Left ventricle myocardium superior (tissue), 1 donor: Measurements from ENCODE around the gene PDE4B. TPM values are rescaled to one million over a fixed set of nuclear protein-coding genes. Genes with fewer than 3 reads are reported as not detected.
"Not testable (repeated sequence)": the region's sequence is repeated elsewhere in the genome, so short reads cannot be mapped to it uniquely, and the experiment has no call there.

ENCODE experiments used
- ATAC-seq: fragments of 200-7000 bp; cut with Tn5 transposase; one replicate; pipeline ENCODE4 v1.9.1; 2020; ENCODE audit warnings: mild to moderate bottlenecking, moderate library complexity
- DNase-seq: peaks from one replicate; pipeline ENCODE4 v3.0.0-alpha.2; 2020
- intact Hi-C: fragments of 100-400 bp; cut with micrococcal nuclease; formaldehyde crosslinking; loops from one replicate; pipeline ENCODE4 v1.11.0; 2022
- total RNA-seq: library from RNA; stranded (reverse); fragmentation: NEBNext Ultra II Directional; extraction: Animal tissue kit (Norgen Biotek cat#: 25700); gene quantifications from one replicate; pipeline ENCODE4 v1.2.1, GENCODE V29; 2021
- donor health status: DM: no; HTN: yes; CAD: no; lungs with severe emphysema.

PDE4B gene
- total RNA-seq, 1 donor from 2014 or later = 19.4 TPM

DNA sequence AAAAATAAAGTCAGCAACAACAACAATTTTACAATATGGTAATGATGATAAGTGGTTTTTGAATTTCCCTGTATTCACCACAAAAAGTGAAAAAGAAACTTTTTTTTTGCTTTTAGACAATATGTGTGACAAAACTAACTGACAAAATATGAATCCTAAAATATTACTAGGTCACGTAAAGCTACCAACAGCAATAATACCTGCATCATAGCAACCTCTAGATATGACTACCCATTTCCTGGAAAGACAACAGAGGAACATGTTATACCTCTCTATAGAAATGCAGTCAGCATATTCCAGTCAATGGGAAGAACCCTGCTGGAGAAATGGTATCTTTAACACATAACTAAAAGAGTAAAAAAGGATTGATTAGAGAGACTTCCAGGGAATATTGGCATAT is 73.7 kb downstream of the PDE4B start:
- DNase-seq = no peak
- intact Hi-C loops = no loop called here
- ATAC-seq = no peak

DNA sequence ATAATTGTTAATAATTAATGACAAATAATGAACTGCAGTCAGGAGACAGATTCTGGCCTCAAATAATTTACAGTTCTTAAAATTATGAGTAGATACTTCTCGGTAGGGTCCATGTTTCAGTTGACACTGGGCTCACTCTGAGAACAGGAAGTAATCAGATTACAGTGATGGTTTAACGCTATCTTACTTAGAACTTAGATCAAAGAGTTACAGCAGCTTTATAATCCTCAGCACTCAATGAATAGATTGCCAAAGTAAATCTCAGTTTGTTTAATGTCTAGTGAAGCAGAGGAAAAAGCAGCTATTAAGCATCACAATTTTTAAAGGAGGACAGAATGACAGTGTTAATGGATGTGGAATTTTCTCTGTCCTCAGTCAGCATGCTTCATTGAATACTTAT is 79.6 kb downstream of the PDE4B start:
- DNase-seq (no peak), ATAC-seq (no peak)
- intact Hi-C loops = no loop called here

DNA sequence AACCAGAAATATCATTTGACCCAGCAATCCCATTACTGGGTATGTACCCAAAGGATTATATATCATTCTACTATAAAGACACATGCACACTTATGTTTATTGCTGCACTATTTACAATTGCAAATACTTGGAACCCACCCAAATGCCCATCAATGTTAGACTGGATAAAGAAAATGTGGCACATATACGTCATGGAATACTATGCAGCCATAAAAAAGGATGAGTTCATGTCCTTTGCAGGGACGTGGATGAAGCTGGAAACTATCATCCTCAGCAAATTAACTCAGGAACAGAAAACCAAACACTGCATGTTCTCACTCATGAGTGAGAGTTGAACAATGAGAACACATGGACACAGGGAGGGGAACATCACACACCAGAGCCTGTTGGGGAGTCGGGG is 85.6 kb downstream of the PDE4B start:
- ATAC-seq, intact Hi-C loops, DNase-seq: not testable (repeated sequence)

DNA sequence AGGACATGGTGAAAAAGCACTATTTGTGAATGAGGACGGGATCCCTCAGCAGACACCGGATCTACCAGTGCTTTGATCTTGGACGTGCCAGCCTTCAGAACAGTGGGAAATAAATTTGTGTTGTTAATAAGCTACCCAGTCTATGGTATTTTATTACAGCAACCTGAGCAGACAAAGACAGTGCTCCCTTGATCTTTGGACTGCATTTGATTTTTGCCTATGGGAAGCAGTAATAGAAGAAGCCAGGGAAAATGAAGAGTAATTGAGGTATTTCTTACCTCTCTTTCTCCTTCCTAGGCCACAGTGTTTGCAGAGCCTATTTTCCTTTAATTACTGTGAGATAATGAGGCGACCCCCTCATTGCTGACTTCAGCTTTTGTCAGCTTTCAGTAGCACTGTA is 87.9 kb downstream of the PDE4B start:
- no peak for DNase-seq
- intact Hi-C loops = no loop called here
- ATAC-seq = no peak

DNA sequence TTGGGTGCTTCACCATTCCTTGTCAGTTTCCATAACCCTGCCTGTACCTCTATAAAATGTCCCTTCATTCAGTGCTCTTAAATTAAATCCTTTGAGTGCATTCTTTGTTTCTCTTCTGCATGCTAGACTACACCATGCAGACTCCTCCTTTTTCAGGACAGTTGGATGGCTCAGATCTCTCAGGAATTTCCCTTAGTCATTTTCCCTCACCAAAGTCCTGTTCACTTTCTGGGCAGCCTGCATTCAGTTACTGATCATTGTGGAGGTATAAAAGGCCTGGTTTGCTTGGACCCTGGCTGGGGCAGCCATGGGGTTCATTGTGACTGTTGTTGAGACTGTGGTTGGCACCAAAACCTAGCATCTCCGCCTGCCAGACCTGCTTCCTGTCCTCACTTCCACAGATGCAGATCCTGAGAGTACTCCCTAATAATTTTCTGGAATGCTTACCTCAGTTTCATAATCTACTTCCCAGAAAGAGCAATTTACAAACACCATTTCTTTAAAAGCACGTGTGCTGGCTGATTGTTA is 88.4 kb downstream of the PDE4B start:
- no peak for ATAC-seq
- no peak for DNase-seq
- intact Hi-C loops = no loop called here

DNA sequence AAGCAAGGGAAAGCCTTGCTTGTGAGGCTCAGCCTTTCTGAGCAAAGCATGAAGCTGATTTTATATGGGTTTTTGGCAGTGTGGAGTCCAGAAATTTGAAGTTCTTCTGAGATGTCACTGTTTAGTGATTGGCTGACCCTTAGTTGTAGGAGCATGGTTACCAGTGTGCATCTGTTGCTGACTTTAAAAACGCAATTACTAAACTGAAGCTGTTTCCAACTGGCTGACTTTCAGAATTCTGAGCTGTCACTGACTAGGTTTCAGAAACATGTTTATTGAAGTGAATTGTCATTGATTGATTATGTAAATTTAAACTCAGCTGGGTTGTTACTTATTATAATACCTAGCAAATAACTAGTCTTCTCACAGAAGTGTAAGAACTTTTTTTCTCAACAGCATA is 89.4 kb downstream of the PDE4B start:
- DNase-seq (no peak), ATAC-seq (no peak)
- intact Hi-C loops = no loop called here

DNA sequence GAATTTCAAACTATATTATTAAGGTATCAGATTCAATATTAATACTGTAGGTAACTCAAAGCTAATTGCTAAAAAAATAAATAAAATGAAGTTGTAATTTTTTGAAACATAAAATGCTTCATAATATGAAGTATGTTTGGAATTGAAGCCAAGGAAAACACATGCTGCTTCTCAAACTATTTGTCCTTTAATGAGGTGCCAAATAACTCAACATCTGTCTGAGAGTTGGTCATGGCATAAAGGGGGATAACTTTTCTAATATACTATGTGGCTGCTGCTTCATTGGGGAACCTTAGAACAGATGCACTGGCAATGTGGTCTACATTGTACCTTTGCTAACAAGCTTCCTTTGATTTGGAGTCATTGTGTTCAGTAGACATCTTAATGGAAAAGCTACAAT is 96.7 kb downstream of the PDE4B start:
- no peak for ATAC-seq
- DNase-seq = no peak
- intact Hi-C loops = no loop called here

DNA sequence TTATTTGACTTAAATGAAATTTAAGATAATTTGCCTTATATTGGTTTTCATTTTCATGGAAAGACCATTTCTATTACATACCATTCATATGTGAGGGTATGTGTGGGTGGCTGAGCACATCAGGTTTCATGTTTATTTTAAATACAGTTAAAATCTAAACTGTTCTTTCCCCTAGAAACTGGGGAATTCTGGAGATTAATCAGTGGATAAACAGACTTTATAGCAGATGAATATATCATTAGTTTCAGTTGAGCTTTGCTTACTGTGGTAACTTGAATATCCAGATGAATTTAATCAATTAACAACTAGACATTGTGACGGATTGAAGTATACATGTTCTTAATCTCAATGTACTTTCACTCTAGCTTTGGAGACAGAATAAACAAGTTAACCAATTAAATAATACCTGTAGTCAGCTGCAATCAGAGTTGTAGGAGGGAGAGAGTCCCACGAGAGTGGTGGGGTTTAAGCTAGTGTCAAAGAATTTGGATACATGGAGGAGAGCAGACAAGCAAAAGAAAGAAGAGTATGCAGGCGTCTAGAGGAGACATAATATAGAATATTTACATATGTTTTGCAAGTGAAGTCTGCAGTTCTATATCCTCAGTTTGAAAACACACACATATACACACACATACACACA is 97.6 kb downstream of the PDE4B start:
- DNase-seq (no peak), ATAC-seq (no peak)
- intact Hi-C loops = no loop called here

DNA sequence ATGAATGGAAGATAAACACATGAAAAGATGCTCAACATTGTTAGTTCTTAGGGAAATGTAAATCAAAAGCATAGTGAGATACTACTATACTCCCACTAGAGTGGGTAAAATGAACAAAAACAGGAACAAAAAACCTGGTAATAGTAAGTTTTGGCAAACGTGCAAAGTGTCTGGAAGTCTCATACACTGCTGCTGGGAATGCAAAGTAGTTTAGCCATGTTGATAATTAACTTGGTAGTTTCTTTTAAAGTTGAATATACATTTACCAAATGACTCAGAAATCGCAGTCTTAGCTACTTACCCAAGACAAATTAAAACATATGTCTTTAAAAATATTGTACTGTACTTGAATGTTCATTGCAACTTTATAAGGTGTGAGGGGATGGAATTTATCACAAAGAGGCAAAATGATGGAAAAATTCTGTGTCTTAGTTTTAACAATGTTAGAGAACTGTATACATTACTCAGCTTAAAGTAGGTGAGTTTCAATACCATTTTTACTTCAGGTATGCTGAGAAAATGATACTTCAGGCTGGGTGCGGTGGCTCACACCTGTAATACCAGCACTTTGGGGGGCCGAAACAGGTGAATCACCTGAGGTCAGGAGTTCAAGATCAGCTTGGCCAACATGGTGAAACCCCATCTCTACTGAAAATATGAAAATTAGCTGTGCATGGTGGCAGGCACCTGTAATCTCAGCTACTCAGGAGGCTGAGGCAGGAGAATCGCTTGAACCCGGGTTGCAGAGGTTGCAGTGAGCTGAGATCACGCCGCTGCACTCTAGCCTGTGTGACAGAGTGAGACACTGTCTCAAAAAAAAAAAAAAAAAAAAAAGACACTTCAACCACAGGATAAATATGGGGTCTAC is 102.3 kb downstream of the PDE4B start:
- no peak for ATAC-seq
- no peak for DNase-seq
- intact Hi-C loops = no loop called here

DNA sequence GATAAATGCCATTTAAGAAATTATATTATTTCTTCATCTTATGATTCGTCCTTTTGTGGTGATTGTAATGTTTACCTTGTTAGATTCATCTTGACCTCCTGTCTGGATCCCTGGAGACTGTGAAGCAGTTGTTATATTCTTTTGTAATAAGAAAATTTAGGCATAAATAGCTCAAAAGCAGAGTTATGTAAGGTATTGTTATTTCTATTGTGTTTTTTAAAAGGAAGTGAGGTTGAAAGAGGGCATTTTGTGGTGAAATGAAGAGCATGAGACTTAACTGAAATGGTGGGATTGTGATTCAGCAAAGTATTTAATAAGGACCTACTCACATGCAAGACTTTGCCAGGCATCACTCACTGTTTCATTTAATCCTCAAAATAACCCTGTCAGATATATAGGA is 104.0 kb downstream of the PDE4B start:
- intact Hi-C loops = no loop called here
- ATAC-seq (no peak), DNase-seq (no peak)

DNA sequence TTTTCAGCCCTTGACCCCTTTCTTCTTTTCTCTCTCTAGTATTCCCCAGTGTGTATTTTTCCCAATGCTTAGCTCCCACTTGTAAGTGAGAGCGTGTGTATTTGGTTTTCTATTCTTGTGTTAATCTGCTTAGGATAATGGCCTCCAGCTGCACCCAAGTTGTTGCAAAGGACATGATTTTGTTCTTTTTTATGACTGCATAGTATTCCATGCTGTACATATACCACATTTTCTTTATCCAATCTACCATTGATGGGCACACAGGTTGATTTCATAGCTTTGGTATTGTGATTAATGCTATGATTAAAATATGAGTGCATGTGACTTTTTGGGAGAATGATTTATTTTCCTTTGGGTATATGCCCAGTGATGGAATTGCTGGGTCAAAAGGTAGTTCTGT is 104.8 kb downstream of the PDE4B start:
- DNase-seq = no peak
- intact Hi-C loops = no loop called here
- ATAC-seq = no peak

DNA sequence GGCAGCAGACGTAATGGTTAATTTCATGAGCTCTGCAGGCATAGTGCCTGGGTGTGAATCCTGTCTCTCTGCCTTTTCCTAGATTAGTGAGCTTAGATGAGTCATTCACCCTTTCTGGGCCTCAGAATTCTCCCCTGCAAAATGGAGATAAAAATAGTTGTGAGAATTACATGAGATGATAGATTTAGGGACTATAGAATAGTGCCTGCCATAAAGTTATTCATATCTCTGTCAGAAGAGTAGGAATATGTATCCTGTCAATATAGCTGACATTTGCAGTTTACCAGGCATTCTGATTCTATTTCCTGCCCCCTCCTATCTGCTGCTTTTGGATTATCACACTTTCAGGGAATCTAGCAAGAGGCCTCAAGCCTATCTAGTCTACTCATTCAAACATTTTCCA is 112.0 kb downstream of the PDE4B start:
- DNase-seq = no peak
- ATAC-seq = no peak
- intact Hi-C loops = no loop called here

DNA sequence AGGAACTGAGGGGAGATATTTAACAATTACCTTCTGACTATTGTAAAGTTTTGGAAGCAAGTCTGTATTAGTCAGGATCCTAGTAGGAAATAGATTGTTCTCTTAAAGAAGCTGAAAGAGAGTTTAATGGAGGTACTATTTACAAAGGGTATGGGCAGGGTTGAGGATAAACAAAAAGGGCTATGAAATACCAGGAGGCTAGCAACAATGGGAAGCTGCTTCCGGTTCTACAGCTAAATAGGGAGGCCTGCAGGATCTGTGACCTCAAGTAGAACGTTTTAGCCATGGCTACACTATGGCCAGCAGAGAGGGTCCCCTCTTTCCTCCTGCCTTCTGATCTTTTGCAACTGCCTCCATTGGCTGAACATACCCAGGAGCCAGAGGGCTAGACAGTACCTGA is 117.7 kb downstream of the PDE4B start:
- ATAC-seq = no peak
- DNase-seq = no peak

DNA sequence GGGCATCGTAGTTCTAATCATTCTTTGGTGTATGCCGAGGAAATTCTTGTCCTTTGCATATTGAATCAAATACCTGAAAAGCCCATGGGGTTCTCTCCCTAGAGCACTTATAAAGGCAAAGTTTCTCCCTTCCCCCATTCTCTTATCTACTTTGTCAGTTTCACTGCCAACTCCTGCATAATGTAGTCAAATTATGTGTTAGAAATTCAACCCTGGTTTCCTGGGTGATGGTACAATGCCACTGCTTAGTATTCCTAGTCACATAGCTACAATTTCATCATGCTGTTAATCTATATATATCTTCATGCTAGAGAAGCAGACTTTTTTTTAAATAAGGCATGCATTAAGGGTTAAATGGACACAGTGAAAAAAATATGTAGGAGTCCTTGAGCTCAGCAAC is 119.0 kb downstream of the PDE4B start:
- DNase-seq (no peak), ATAC-seq (no peak)
- intact Hi-C loops = no loop called here

More for the DNA sequence above, 117.7 kb downstream of the PDE4B start:
- intact Hi-C loops = no loop called here

DNA sequence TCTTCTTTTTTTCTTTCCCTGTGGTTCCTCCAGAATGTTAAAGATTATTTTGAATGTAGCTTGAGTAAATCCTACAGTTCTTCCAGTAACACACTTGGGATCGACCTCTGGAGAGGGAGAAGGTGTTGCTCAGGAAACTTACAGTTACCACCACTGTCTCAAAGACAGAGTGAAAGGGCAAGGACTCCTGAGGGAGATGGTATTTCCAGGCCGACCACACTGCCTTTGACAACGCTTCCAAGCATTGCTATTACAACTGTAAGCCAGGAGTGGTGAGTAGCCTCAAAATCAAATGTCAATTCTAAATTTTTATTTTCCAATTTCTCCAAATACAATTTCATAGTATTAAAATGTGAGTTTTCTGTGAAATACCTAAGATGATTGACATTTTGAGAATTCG is 125.9 kb downstream of the PDE4B start:
- intact Hi-C loops = no loop called here
- DNase-seq = no peak
- ATAC-seq = no peak

DNA sequence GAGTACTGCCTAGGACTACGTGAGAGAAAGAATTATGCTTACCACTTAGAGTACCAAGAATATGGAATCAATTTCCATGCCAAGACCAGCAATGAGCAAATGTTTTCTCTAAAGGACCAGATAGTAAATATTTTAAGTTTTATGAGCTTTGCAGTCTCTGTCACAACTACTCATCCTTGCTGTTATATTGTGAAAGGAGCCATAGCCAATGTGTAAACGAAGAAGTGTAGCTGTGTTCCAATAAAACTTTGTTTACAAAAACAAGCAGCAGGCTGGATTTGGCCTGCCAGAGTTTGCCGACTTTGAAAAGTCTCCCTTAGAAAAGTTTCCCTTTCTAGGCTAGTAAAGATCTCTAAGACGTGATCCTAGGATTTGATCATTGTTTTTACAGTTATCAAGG is 128.8 kb downstream of the PDE4B start:
- DNase-seq = no peak
- intact Hi-C loops = no loop called here
- no peak for ATAC-seq

DNA sequence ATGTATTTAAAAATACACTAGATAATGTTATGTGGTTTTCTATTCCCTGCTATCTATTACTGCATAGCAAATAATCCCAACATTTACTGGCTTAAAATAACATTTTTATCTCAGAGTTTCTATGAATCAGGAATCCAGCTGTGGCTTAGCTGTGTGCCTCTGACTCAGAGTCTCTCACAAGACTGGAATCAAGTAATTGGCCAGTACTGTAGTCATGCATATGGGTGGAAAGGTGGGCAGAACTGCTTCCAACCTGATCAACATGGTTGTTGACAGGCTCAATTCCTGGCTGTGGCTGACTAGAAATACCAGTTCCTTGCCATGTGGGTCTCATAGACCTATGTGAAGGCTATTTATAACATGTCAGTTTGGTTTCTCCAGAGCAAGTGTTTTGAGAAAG is 131.8 kb downstream of the PDE4B start:
- intact Hi-C loops = no loop called here
- ATAC-seq (no peak), DNase-seq (no peak)

DNA sequence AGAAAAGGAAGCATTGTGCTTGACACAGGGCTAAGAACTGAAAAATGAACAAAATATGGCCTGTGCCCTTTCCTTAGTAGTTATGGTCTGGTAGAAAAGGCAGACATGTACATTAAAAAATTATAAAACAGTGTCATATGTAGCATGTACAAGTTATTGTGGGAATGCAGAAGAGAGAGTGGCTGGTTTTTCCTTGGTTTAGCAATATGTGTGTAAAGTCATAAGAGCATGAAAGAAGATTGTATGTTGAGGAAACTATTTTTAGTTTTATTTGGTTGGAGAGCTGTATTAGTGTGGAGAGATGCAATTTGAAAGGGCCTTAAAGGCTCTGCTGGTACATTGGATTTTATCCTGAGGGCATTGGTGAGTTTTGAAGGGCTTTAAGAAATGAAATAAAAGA is 145.8 kb downstream of the PDE4B start:
- no peak for DNase-seq
- no peak for ATAC-seq
- intact Hi-C loops = no loop called here

DNA sequence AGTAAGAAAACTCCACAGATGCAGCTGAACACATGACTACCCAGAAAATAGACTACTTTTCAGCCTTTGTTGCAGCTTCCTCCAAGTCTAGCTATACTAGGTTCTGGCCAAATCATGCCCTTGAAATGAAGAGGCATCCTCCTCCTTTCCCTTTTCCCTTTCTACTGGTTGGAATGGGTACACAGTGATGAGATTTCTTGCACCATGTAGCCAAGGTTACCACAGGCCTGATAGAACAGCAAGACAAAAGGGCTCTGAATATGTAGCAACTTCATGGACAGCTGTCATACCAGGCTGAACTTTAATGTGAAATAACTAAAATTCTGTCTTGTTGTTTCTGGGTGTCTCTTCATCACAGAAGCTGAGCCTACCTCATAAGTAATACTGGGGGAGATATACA is 146.5 kb downstream of the PDE4B start:
- intact Hi-C loops = no loop called here
- DNase-seq = no peak
- ATAC-seq = no peak

DNA sequence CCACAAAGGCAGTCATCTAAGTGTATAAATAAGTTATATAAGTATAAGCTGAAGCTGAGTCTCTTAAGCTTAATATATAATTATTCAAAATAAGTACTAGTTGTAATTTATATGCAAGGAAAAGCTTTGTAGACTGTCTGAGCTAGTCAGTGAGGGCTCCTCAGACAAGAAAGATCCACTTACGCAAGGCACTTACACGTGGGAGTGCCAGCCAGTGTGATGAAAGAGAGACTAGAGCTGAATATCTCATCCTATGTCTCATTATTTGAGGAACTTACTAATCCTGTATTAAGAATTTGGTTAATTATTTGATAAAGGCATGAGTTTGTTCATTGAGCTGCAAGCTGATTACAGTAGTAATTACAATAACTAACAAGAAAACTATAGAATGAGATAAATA is 146.9 kb downstream of the PDE4B start:
- DNase-seq = no peak
- intact Hi-C loops = no loop called here
- ATAC-seq = no peak

DNA sequence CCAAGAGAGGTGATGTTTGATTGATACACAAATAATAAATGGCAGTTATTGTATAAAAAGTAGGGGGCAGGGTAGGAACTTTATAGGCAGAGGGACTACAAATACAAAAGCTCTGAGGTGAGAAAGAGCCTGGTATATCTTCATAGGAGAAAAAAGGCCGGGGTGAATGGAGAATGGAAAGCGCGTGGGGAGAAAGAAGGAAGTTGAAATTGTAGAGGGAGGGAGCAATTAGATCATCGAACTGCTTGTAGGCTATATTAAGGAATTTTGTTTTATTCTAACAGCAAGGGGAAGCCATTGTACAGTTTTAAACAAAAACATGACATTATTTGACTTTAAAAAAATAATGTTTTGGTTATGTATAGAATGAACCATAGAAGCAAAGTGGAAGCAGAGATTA is 147.4 kb downstream of the PDE4B start:
- no peak for DNase-seq
- ATAC-seq = no peak
- intact Hi-C loops = no loop called here
